B cell (primary cell): ENCODE measurements around the gene SLIT3. TPM values are rescaled to one million over a fixed set of nuclear protein-coding genes. Genes with fewer than 3 reads are reported as not detected.

ENCODE experiments used
- ATAC-seq: fragments of 200-7000 bp; cut with Tn5 transposase; one replicate; pipeline ENCODE4 v1.10.0; 2021; ENCODE audit warnings: low read depth, mild to moderate bottlenecking, moderate number of reproducible peaks, moderate library complexity
- CTCF ChIA-PET: fragments of 350-600 bp; sonication (Branson Sonifier 250); formaldehyde crosslinking; loops from one replicate; lab custom pipeline; 2021; ENCODE audit warnings: antibody characterized with exemption, inconsistent platforms; lab: Charles Lee
- POLR2A ChIA-PET: fragments of 350-600 bp; sonication (Branson Sonifier 250); formaldehyde crosslinking; loops from one replicate; lab custom pipeline; 2021; ENCODE audit warnings: antibody characterized with exemption; lab: Charles Lee
- DNase-seq: peaks from one replicate; pipeline ENCODE4 v3.0.0; 2013
- H2AFZ ChIP-seq: 2 replicates; pipeline ENCODE4 v1.6.1; 2012; ENCODE audit warnings: mild to moderate bottlenecking, low read depth, low read length; ENCODE audit not compliant: insufficient read depth, poor library complexity, severe bottlenecking
- H3K27ac ChIP-seq, 2 donors: 1 replicate in 1 of 2; 2 replicates in 1 of 2; pipeline ENCODE4 v1.5.1; 2012 to 2013; ENCODE audit warnings: low read length in 2 of 2, mild to moderate bottlenecking in 2 of 2, moderate library complexity in 1 of 2
- H3K27me3 ChIP-seq, 4 experiments: fragments of 200-600 bp in 1 of 4; sonication (generic) in 1 of 4; replicated peaks in 1 of 4; 1 replicate in 2 of 4; 2 replicates in 2 of 4; pipeline versions ENCODE4 v1.6.1 to v1.7.0; 2013 to 2016; ENCODE audit warnings: low read length in 3 of 4, mild to moderate bottlenecking in 2 of 4, mixed read lengths in 1 of 4, moderate library complexity in 1 of 4; ENCODE audit not compliant: insufficient read depth in 4 of 4, control insufficient read depth in 3 of 4; ENCODE audit errors: control extremely low read depth in 1 of 4
- H3K36me3 ChIP-seq, 2 experiments: replicated peaks in 1 of 2; 1 replicate in 1 of 2; 2 replicates in 1 of 2; pipeline versions ENCODE4 v1.6.1 to v1.7.1; 2013; ENCODE audit warnings: low read length in 1 of 2; ENCODE audit not compliant: insufficient read depth in 2 of 2, control insufficient read depth in 1 of 2; ENCODE audit errors: control extremely low read depth in 1 of 2, extremely low read depth in 1 of 2
- H3K4me1 ChIP-seq, 2 donors: fragments of 200-600 bp in 1 of 2; sonication (generic) in 1 of 2; 1 replicate in 1 of 2; 2 replicates in 1 of 2; pipeline versions ENCODE4 v1.5.1 to v1.6.1; 2013 to 2017; ENCODE audit warnings: low read length in 2 of 2; ENCODE audit not compliant: control insufficient read depth in 2 of 2, insufficient read depth in 2 of 2
- H3K4me2 ChIP-seq: replicated peaks from 2 replicates; pipeline ENCODE3; 2012; ENCODE audit warnings: mild to moderate bottlenecking, low read depth, low read length; ENCODE audit not compliant: poor library complexity, severe bottlenecking
- H3K4me3 ChIP-seq, 5 experiments: fragments of 200-600 bp in 1 of 5; sonication (generic) in 1 of 5; 1 replicate in 3 of 5; 2 replicates in 2 of 5; pipeline versions ENCODE4 v1.5.1 to v1.7.0; 2011 to 2016; ENCODE audit warnings: low read length in 4 of 5, mild to moderate bottlenecking in 4 of 5, low read depth in 2 of 5, control low read depth in 1 of 5, moderate library complexity in 1 of 5; ENCODE audit not compliant: insufficient read depth in 1 of 5; ENCODE audit errors: control extremely low read depth in 1 of 5, extremely low read depth in 1 of 5
- H3K79me2 ChIP-seq: fragments of 200-600 bp; sonication (generic); one replicate; pipeline ENCODE4 v1.6.0; 2016; ENCODE audit warnings: low read length; ENCODE audit not compliant: control insufficient read depth, insufficient read depth
- H3K9ac ChIP-seq: fragments of 200-600 bp; sonication (generic); 2 replicates; pipeline ENCODE4 v1.6.1; 2017; ENCODE audit warnings: mild to moderate bottlenecking, low read length, moderate library complexity
- H3K9me3 ChIP-seq, 3 donors: one replicate each; pipeline versions ENCODE4 v1.6.1 to v1.7.1; 2013; ENCODE audit warnings: low read length in 2 of 3; ENCODE audit not compliant: control insufficient read depth in 2 of 3, insufficient read depth in 1 of 3; ENCODE audit errors: control extremely low read depth in 1 of 3
- H4K20me1 ChIP-seq: 2 replicates; pipeline ENCODE4 v1.6.0; 2012; ENCODE audit warnings: mild to moderate bottlenecking, low read length; ENCODE audit not compliant: insufficient read depth, control insufficient read depth, poor library complexity, severe bottlenecking
- H3K27ac Mint-ChIP-seq: one replicate; pipeline ENCODE4 v1.8.0; 2021; ENCODE audit warnings: mixed read lengths
- H3K27me3 Mint-ChIP-seq: one replicate; pipeline ENCODE4 v1.8.0; 2021; ENCODE audit warnings: mixed read lengths
- H3K4me1 Mint-ChIP-seq: one replicate; pipeline ENCODE4 v1.8.0; 2021; ENCODE audit warnings: mixed read lengths
- H3K4me3 Mint-ChIP-seq: one replicate; pipeline ENCODE4 v1.8.0; 2021; ENCODE audit warnings: mixed read lengths
- H3K9me3 Mint-ChIP-seq: one replicate; pipeline ENCODE4 v1.8.0; 2022; ENCODE audit warnings: mixed read lengths; ENCODE audit not compliant: insufficient read depth
- CTCF ChIP-seq: fragments of 200-600 bp; IDR thresholded peaks from one replicate; pipeline ENCODE4 v1.8.0; 2022; ENCODE audit warnings: antibody characterized with exemption, mild to moderate bottlenecking
- EZH2 ChIP-seq: IDR thresholded peaks from 2 replicates; pipeline ENCODE4 v1.6.1; 2012; ENCODE audit warnings: borderline replicate concordance, low read depth, mild to moderate bottlenecking, moderate library complexity, low read length; ENCODE audit not compliant: insufficient read depth, poor library complexity, severe bottlenecking
- WGBS: methylation state at CpG from one replicate; pipeline ENCODE4 v1.1.5; 2013; ENCODE audit warnings: missing lambda C conversion rate; ENCODE audit not compliant: insufficient coverage; 5-methylcytosine and 5-hydroxymethylcytosine counted together
- intact Hi-C: fragments of 100-400 bp; cut with micrococcal nuclease; formaldehyde crosslinking; loops from one replicate; pipeline ENCODE4 v1.10.0; 2022
- polyA plus RNA-seq: library from polyadenylated mRNA; depleted of rRNA; stranded (reverse); fragments of >200 nt; gene quantifications from 2 replicates; pipeline ENCODE4 v1.2.3, GENCODE V29; 2012
- total RNA-seq, 2 donors: library from RNA; stranded (reverse); fragments of 120-200 nt in 1 of 2; gene quantifications; 1 replicate in 1 of 2; 2 replicates in 1 of 2; pipeline versions ENCODE4 v1.2.3 to v1.2.4, GENCODE V29; 2013 to 2022

Gene SLIT3
- total and polyA plus RNA-seq, 2 donors (not counting 1 experiment from before 2014, with no cell fraction given): not detected

GRCh38 chr5:169152453-169152852, 148.5 kb downstream of the SLIT3 start:
- Histone ChIP-seq H3K79me2 (no peaks in the 10 kb centered on the region), H3K9me3 (peaks cover 0 to 4% (median 0%) of the 10 kb centered on the region in 3 donors), H3K4me3 (no peak overlapping the region), H3K9ac (no peak overlapping the region), H4K20me1 (no peaks in the 10 kb centered on the region), H3K4me2 (no peak overlapping the region), H3K36me3 (no peaks in the 10 kb centered on the region), H2AFZ (no peak overlapping the region), H3K27me3 (no peaks in the 10 kb centered on the region), H3K4me1 (no peaks in the 10 kb centered on the region), H3K27ac (no peak overlapping the region)
- POLR2A ChIA-PET: no interaction called here
- Mint-ChIP-seq H3K27me3 (peaks cover 2% of the 10 kb centered on the region), H3K27ac (no peak overlapping the region), H3K4me1 (no peaks in the 10 kb centered on the region), H3K9me3 (peaks cover 2% of the 10 kb centered on the region), H3K4me3 (no peak overlapping the region)
- CTCF ChIA-PET: no interaction called here
- ATAC-seq (no peak), DNase-seq (no peak)
- WGBS: 85% methylated on average over 6 of the region's 8 CpGs
- intact Hi-C loops: no loop called here
- TF ChIP-seq CTCF: no peak
- no peak for TF ChIP-seq EZH2

- Histone ChIP-seq H4K20me1 (no peaks in the 10 kb centered on the region), H3K9me3 (no peaks in the 10 kb centered on the region), H2AFZ (no peak overlapping the region), H3K27me3 (no peaks in the 10 kb centered on the region), H3K79me2 (no peaks in the 10 kb centered on the region), H3K27ac (no peak overlapping the region), H3K4me3 (no peak overlapping the region), H3K9ac (no peak overlapping the region), H3K4me2 (no peak overlapping the region), H3K36me3 (no peaks in the 10 kb centered on the region), H3K4me1 (no peaks in the 10 kb centered on the region)
- intact Hi-C loops: no loop called here
- ChIA-PET CTCF (interaction anchor here (0.7 kb wide), 1 partner anchor 308 kb away, joined by 3 read pairs; no protein-coding TSS in a partner anchor), POLR2A (no interaction called here)
- no peak for DNase-seq
- no peak for ATAC-seq
- H3K27me3 Mint-ChIP-seq: peaks cover 2% of the 10 kb centered on the region
- no peak for TF ChIP-seq CTCF
- no peak for TF ChIP-seq EZH2
- no peaks in the 10 kb centered on the region for H3K9me3 Mint-ChIP-seq
- H3K4me3 Mint-ChIP-seq: no peak overlapping the region
- 62% methylated on average over 4 of the region's 6 CpGs for WGBS
- no peaks in the 10 kb centered on the region for H3K4me1 Mint-ChIP-seq
- no peak overlapping the region for H3K27ac Mint-ChIP-seq
Measured at GRCh38 chr5:169151051-169151805, 149.7 kb downstream of the SLIT3 start.
